Neural progenitor cell (in vitro differentiated cells): ENCODE results near the gene PROCR. TPM values are rescaled to one million over a fixed set of nuclear protein-coding genes. Genes with fewer than 3 reads are reported as not detected.
"Not testable (repeated sequence)": the region's sequence is repeated elsewhere in the genome, so short reads cannot be mapped to it uniquely, and the experiment has no call there.

Experiments
- DNase-seq: peaks from one replicate; pipeline ENCODE4 v3.0.0-alpha.2; 2016; ENCODE audit warnings: low spot score
- H2AFZ ChIP-seq: fragments of 200-600 bp; sonication (generic); replicated peaks from 2 replicates; pipeline ENCODE4 v1.6.1; 2016; ENCODE audit warnings: antibody characterized with exemption
- H3F3A ChIP-seq: fragments of 200-600 bp; sonication (generic); 2 replicates; pipeline ENCODE4 v1.6.1; 2016; ENCODE audit warnings: antibody characterized with exemption, low read depth
- H3K27ac ChIP-seq: fragments of 200-600 bp; sonication (generic); 2 replicates; pipeline ENCODE4 v1.5.1; 2016; ENCODE audit warnings: mild to moderate bottlenecking
- H3K27me3 ChIP-seq: fragments of 200-600 bp; sonication (generic); 2 replicates; pipeline ENCODE4 v1.6.1; 2016; ENCODE audit warnings: mild to moderate bottlenecking, moderate library complexity
- H3K36me3 ChIP-seq: fragments of 200-600 bp; sonication (generic); 2 replicates; pipeline ENCODE4 v1.5.1; 2016
- H3K4me1 ChIP-seq: fragments of 200-600 bp; sonication (generic); 2 replicates; pipeline ENCODE4 v1.6.1; 2016; ENCODE audit warnings: mixed run types
- H3K4me2 ChIP-seq: fragments of 200-600 bp; sonication (generic); 2 replicates; pipeline ENCODE4 v1.6.1; 2016
- H3K4me3 ChIP-seq: fragments of 200-600 bp; sonication (generic); 2 replicates; pipeline ENCODE4 v1.5.1; 2016
- H3K79me2 ChIP-seq: fragments of 200-600 bp; sonication (generic); 2 replicates; pipeline ENCODE4 v1.6.1; 2016; ENCODE audit warnings: low read depth
- H3K9ac ChIP-seq: fragments of 200-600 bp; sonication (generic); 2 replicates; pipeline ENCODE4 v1.6.1; 2016
- H3K9me3 ChIP-seq: fragments of 200-600 bp; sonication (generic); 2 replicates; pipeline ENCODE4 v1.5.1; 2016; ENCODE audit warnings: low read depth
- H4K20me1 ChIP-seq: fragments of 200-600 bp; sonication (generic); 2 replicates; pipeline ENCODE4 v1.6.1; 2016; ENCODE audit warnings: low read depth
- H3K27ac Mint-ChIP-seq: 3 replicates; pipeline ENCODE4 v1.8.0; 2021; ENCODE audit warnings: mixed read lengths
- H3K27me3 Mint-ChIP-seq: 2 replicates; pipeline ENCODE4 v1.8.0; 2022; ENCODE audit warnings: low read depth, mild to moderate bottlenecking, inconsistent platforms, moderate library complexity, mixed read lengths; ENCODE audit not compliant: insufficient read depth
- H3K36me3 Mint-ChIP-seq: 3 replicates; pipeline ENCODE4 v1.8.0; 2021; ENCODE audit warnings: mixed read lengths
- H3K4me1 Mint-ChIP-seq: 3 replicates; pipeline ENCODE4 v1.8.0; 2021; ENCODE audit warnings: mixed read lengths
- H3K4me3 Mint-ChIP-seq: 3 replicates; pipeline ENCODE4 v1.8.0; 2021; ENCODE audit warnings: mild to moderate bottlenecking, moderate library complexity, mixed read lengths
- H3K9me3 Mint-ChIP-seq: 3 replicates; pipeline ENCODE4 v1.8.0; 2020; ENCODE audit warnings: mixed read lengths
- EZH2 ChIP-seq: fragments of 200-600 bp; sonication (generic); IDR thresholded peaks from 2 replicates; pipeline ENCODE4 v1.6.1; 2017; ENCODE audit warnings: antibody characterized with exemption, mild to moderate bottlenecking, moderate library complexity
- EZH2phosphoT487 ChIP-seq: fragments of 200-600 bp; sonication (generic); IDR thresholded peaks from 2 replicates; pipeline ENCODE4 v1.6.1; 2017; ENCODE audit warnings: antibody characterized with exemption
- total RNA-seq: library from RNA; depleted of rRNA; stranded (reverse); fragments of >200 nt; gene quantifications from 2 replicates; pipeline ENCODE4 v1.2.3, GENCODE V29; 2015; ENCODE audit warnings: low replicate concordance
- TF ChIP-seq, protein P1 (sequence below): fragments of 200-600 bp; sonication (generic); IDR thresholded peaks from 2 replicates; pipeline ENCODE4 v1.5.1; 2017; ENCODE audit warnings: antibody characterized with exemption, mild to moderate bottlenecking

Gene PROCR
- total RNA-seq, 1 donor from 2014 or later = 3.1 TPM

DNA sequence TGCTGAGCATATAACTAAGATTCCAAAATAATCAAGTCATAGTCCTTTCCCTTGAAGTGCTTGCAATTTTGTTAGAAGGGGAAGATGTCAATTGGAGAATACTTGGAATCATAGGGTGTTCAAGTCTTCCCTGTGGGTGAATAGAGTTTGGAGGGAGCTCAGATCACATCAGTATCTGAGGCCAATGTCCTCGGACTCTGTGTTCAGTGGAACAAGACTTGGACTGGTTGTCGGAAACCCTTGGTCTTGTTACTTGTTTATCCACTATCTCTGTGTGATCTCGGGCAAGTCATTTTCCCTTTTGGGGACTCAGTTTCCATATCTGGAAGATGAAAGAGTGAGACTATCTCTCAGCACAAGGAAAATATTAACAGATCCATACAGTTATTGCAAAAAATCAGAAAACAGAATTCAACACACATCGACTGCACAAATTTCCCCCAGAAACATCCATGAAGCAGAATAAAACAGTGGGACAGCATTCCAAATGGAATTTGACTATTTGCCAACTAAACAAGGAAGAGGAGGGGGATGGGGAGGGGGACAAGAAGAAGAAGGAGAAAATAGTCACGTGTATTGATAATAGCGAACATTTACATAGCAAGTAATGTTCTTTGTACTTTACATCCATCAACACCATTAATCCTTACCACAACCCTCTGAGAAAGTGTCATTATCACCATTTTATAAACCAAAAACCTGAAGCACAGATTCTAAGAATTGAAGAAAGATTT lies 20.9 kb upstream of the PROCR start:
- Mint-ChIP-seq H3K27me3 (peaks cover 4% of the 10 kb centered on the region), H3K4me1 (peaks cover 13% of the 10 kb centered on the region), H3K27ac (no peak overlapping the region), H3K36me3 (no peaks in the 10 kb centered on the region), H3K4me3 (no peak overlapping the region), H3K9me3 (no peaks in the 10 kb centered on the region)
- Histone ChIP-seq H3K4me3 (no peak overlapping the region), H3K4me1 (peaks cover 8% of the 10 kb centered on the region), H3K27ac (no peak overlapping the region), H3K9me3 (no peaks in the 10 kb centered on the region), H3K9ac (no peak overlapping the region), H3F3A (peaks cover 13% of the 10 kb centered on the region), H3K27me3 (no peaks in the 10 kb centered on the region), H3K4me2 (no peak overlapping the region), H3K79me2 (no peaks in the 10 kb centered on the region), H3K36me3 (no peaks in the 10 kb centered on the region), H2AFZ (no peak overlapping the region), H4K20me1 (peaks cover 3% of the 10 kb centered on the region)
- TF ChIP-seq EZH2phosphoT487 (no peak), EZH2 (no peak)
- no peak for DNase-seq

DNA sequence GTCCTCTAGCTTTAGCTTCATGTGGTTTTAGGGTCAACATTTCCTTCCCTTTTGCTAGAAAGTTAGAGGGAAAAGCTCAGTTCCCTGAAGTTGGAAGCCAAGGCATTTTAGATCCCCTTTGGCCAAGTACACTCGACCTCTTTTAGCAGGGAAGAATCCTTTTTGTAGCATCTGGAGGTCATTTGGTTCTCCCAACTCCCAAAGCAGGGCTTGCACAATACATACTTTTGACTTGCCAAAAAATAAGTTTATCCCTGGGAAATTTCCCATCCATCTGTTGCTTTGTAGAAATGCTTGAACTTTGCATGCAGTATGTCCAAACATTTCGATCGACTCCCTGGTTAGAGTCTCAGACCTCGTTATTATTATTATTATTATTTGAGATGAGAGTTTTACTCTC lies 20.1 kb upstream of the PROCR start:
- H2AFZ ChIP-seq = no peak overlapping the region
- H3K27ac Mint-ChIP-seq = no peak overlapping the region
- H3K4me3 Mint-ChIP-seq = no peak overlapping the region
- no peaks in the 10 kb centered on the region for H3K79me2 ChIP-seq
- no peak overlapping the region for H3K4me2 ChIP-seq
- peaks cover 4% of the 10 kb centered on the region for H3K27me3 Mint-ChIP-seq
- H4K20me1 ChIP-seq = no peaks in the 10 kb centered on the region
- no peak overlapping the region for H3K4me3 ChIP-seq
- no peaks in the 10 kb centered on the region for H3K36me3 Mint-ChIP-seq
- H3K27ac ChIP-seq = no peak overlapping the region
- DNase-seq = no peak
- TF ChIP-seq EZH2phosphoT487 (no peak), EZH2 (no peak)
- TF ChIP-seq, protein P1, sequence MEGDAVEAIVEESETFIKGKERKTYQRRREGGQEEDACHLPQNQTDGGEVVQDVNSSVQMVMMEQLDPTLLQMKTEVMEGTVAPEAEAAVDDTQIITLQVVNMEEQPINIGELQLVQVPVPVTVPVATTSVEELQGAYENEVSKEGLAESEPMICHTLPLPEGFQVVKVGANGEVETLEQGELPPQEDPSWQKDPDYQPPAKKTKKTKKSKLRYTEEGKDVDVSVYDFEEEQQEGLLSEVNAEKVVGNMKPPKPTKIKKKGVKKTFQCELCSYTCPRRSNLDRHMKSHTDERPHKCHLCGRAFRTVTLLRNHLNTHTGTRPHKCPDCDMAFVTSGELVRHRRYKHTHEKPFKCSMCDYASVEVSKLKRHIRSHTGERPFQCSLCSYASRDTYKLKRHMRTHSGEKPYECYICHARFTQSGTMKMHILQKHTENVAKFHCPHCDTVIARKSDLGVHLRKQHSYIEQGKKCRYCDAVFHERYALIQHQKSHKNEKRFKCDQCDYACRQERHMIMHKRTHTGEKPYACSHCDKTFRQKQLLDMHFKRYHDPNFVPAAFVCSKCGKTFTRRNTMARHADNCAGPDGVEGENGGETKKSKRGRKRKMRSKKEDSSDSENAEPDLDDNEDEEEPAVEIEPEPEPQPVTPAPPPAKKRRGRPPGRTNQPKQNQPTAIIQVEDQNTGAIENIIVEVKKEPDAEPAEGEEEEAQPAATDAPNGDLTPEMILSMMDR = no peak
- no peaks in the 10 kb centered on the region for H3K27me3 ChIP-seq
- H3F3A ChIP-seq = peaks cover 6% of the 10 kb centered on the region
- peaks cover 4% of the 10 kb centered on the region for H3K4me1 ChIP-seq
- H3K36me3 ChIP-seq = no peaks in the 10 kb centered on the region
- no peaks in the 10 kb centered on the region for H3K9me3 Mint-ChIP-seq
- H3K4me1 Mint-ChIP-seq = peaks cover 9% of the 10 kb centered on the region
- H3K9ac ChIP-seq = no peak overlapping the region
- no peaks in the 10 kb centered on the region for H3K9me3 ChIP-seq

DNA sequence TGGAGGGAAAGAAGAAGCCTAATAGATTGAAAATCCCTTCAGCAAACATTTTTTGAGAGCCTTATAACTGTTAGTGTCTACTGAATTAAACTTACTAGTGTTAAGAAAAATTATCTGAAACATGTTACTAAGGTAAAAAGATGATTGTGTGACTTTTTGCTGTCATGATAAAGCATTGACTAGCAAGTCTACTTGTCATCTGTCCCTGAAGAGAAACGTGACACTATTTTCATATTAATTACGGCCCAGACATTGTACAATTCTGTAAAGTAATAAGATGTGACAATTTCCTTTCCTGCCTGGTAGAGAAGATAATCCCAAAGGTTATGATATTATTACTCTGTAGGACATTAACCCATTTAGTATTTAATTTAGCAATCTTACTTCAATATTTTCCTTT lies 15.9 kb upstream of the PROCR start:
- Mint-ChIP-seq H3K27ac (no peak overlapping the region), H3K4me1 (no peaks in the 10 kb centered on the region), H3K9me3 (no peaks in the 10 kb centered on the region), H3K4me3 (no peak overlapping the region), H3K36me3 (no peaks in the 10 kb centered on the region), H3K27me3 (peaks cover 4% of the 10 kb centered on the region)
- Histone ChIP-seq H3K4me2 (no peak overlapping the region), H2AFZ (no peak overlapping the region), H3K9ac (no peak overlapping the region), H3K27me3 (no peaks in the 10 kb centered on the region), H3K27ac (no peak overlapping the region), H3F3A (peaks cover 3% of the 10 kb centered on the region), H3K4me1 (no peaks in the 10 kb centered on the region), H3K79me2 (no peaks in the 10 kb centered on the region), H3K36me3 (no peaks in the 10 kb centered on the region), H3K9me3 (no peaks in the 10 kb centered on the region), H4K20me1 (no peaks in the 10 kb centered on the region), H3K4me3 (no peak overlapping the region)
- no peak for DNase-seq
- TF ChIP-seq EZH2phosphoT487 = no peak
- TF ChIP-seq, protein P1 = no peak

DNA sequence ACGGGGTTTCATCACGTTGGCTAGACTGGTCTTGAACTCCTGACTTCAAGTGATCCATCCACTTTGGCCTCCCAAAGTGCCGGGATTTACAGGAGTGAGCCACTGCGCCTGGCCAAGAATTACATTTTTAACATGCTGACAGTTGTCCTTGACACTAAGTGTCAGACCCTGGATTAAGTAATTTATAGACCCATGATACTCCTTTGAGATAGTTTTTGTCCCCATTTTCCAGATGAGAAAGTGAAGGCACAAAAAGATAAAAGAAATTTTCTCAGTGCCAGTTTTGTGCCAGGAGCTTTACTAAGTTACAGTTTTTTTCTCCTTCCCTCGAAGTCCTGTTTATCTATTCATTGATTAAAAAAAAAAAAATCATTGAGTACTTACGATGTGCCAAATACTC lies 14.9 kb upstream of the PROCR start:
- Histone ChIP-seq H2AFZ (no peak overlapping the region), H3K9me3 (no peaks in the 10 kb centered on the region), H3K27me3 (no peaks in the 10 kb centered on the region), H3K4me1 (no peaks in the 10 kb centered on the region), H3K27ac (no peak overlapping the region), H3K4me3 (no peak overlapping the region), H3K79me2 (no peaks in the 10 kb centered on the region), H3F3A (peaks cover 3% of the 10 kb centered on the region), H3K36me3 (no peaks in the 10 kb centered on the region), H4K20me1 (no peaks in the 10 kb centered on the region), H3K4me2 (no peak overlapping the region), H3K9ac (no peak overlapping the region)
- DNase-seq = no peak
- TF ChIP-seq EZH2phosphoT487 (no peak), EZH2 (no peak)
- TF ChIP-seq, protein P1 = no peak
- H3K36me3 Mint-ChIP-seq = no peaks in the 10 kb centered on the region
- no peak overlapping the region for H3K4me3 Mint-ChIP-seq
- no peak overlapping the region for H3K27ac Mint-ChIP-seq
- H3K4me1 Mint-ChIP-seq = no peaks in the 10 kb centered on the region
- H3K27me3 Mint-ChIP-seq = peaks cover 2% of the 10 kb centered on the region
- H3K9me3 Mint-ChIP-seq = no peaks in the 10 kb centered on the region

DNA sequence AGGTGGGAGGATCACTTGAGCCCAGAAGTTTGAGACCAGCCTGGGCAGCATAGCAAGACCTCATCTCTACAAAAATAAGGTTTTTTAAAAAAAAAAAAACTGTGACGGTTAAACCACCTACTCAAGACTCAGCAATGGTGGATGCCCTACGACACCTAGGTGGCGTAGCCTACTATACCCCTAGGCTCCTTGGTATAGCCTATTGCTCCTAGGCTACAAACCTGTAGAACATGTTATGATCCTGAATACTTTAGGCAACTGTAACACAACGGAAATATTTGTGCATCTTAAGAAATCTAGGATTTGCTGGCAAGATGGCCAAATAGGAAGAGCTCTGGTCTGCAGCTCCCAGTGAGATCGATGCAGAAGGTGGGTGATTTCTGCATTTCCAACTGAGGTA lies 11.5 kb upstream of the PROCR start:
- H3K4me3 Mint-ChIP-seq, H3K27ac ChIP-seq: not testable (repeated sequence)

DNA sequence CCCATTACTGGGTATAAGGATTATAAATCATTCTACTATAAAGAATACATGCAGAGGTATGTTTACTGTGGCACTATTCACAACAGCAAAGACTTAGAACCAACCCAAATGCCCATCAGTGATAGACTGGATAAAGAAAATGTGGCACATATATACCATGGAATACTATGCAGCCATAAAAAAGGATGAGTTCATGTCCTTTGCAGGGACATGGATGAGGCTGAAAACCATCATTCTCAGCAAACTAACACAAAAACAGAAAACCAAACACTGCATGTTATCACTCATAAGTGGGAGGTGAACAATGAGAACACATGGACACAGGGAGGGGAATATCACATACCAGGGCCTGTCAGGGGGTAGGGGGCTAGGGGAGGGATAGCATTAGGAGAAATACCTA lies 7.3 kb upstream of the PROCR start:
- H3F3A ChIP-seq, H3K27me3 Mint-ChIP-seq, H3K79me2 ChIP-seq, H3K27me3 ChIP-seq, H3K27ac ChIP-seq, H3K4me1 ChIP-seq, H3K36me3 Mint-ChIP-seq, H3K4me3 Mint-ChIP-seq, H2AFZ ChIP-seq, H3K36me3 ChIP-seq, DNase-seq, H4K20me1 ChIP-seq, H3K9ac ChIP-seq, H3K4me3 ChIP-seq, H3K27ac Mint-ChIP-seq, H3K9me3 ChIP-seq, H3K4me2 ChIP-seq, H3K9me3 Mint-ChIP-seq, H3K4me1 Mint-ChIP-seq: not testable (repeated sequence)

More for the DNA sequence above, 11.5 kb upstream of the PROCR start:
- H4K20me1 ChIP-seq, H3K79me2 ChIP-seq, H3K4me1 ChIP-seq, H3K4me3 ChIP-seq, H3K9me3 Mint-ChIP-seq, H3K4me1 Mint-ChIP-seq, H3K9me3 ChIP-seq, H3K36me3 Mint-ChIP-seq, H3K27ac Mint-ChIP-seq, H3K27me3 ChIP-seq, H3K36me3 ChIP-seq, H3K27me3 Mint-ChIP-seq, H2AFZ ChIP-seq, H3K9ac ChIP-seq, H3K4me2 ChIP-seq, DNase-seq, H3F3A ChIP-seq: not testable (repeated sequence)
